Calu3 (cell line): ENCODE data around the gene IL23R. TPM values are rescaled to one million over a fixed set of nuclear protein-coding genes. Genes with fewer than 3 reads are reported as not detected.

Experiments used
- Bru-seq: library from RNA; stranded (reverse); fragments of 400-500 nt; gene quantifications from one replicate; lab custom pipeline; 2021; lab: Mats Ljungman, UMichigan
- BruChase-seq, 2 experiments: library from RNA; stranded (reverse); fragments of 400-500 nt; gene quantifications; one replicate each; lab custom pipeline; 2021; lab: Mats Ljungman, UMichigan
- BruUV-seq: library from RNA; stranded (reverse); fragments of 400-500 nt; replicated peaks from 2 replicates; lab custom pipeline; 2021; lab: Mats Ljungman, UMichigan
- CTCF ChIA-PET: fragments of 300-600 bp; sonication (Branson Sonifier 250); formaldehyde crosslinking; loops from one replicate; lab custom pipeline; 2022; ENCODE audit warnings: antibody characterized with exemption; lab: Charles Lee
- DNase-seq: peaks from one replicate; pipeline ENCODE4 v3.0.0; 2022
- H3K27ac Mint-ChIP-seq: one replicate; pipeline ENCODE4 v1.8.0; 2022; ENCODE audit warnings: mixed read lengths; ENCODE audit not compliant: unreplicated experiment
- H3K27me3 Mint-ChIP-seq: one replicate; pipeline ENCODE4 v1.8.0; 2022; ENCODE audit warnings: mixed read lengths; ENCODE audit not compliant: unreplicated experiment
- H3K36me3 Mint-ChIP-seq: one replicate; pipeline ENCODE4 v1.8.0; 2022; ENCODE audit warnings: mild to moderate bottlenecking, moderate library complexity, mixed read lengths; ENCODE audit not compliant: insufficient read depth, unreplicated experiment
- H3K4me1 Mint-ChIP-seq: one replicate; pipeline ENCODE4 v1.8.0; 2022; ENCODE audit warnings: mild to moderate bottlenecking, low read depth, mixed read lengths; ENCODE audit not compliant: unreplicated experiment
- H3K4me3 Mint-ChIP-seq: one replicate; pipeline ENCODE4 v1.8.0; 2022; ENCODE audit warnings: mild to moderate bottlenecking, low read depth, moderate library complexity, mixed read lengths; ENCODE audit not compliant: unreplicated experiment
- H3K9me3 Mint-ChIP-seq: one replicate; pipeline ENCODE4 v1.8.0; 2022; ENCODE audit warnings: low read depth, mixed read lengths; ENCODE audit not compliant: unreplicated experiment
- intact Hi-C: fragments of 100-400 bp; cut with micrococcal nuclease; formaldehyde crosslinking; loops from one replicate; pipeline ENCODE4 v1.10.0; 2022; ENCODE audit not compliant: unreplicated experiment
- long read RNA-seq: library from polyadenylated mRNA; stranded (forward); transcript quantifications from one replicate; pipeline ENCODE4 v2.0.0, GENCODE V29; 2022
- total RNA-seq: library from RNA; stranded (reverse); gene quantifications from 2 replicates; pipeline ENCODE4 v1.2.3, GENCODE V29; 2022
- TF ChIP-seq, protein P1 (sequence below): fragments of 200-600 bp; IDR thresholded peaks from one replicate; pipeline ENCODE4 v1.8.0; 2022; ENCODE audit warnings: antibody characterized with exemption; ENCODE audit not compliant: unreplicated experiment

The IL23R gene, protein sequence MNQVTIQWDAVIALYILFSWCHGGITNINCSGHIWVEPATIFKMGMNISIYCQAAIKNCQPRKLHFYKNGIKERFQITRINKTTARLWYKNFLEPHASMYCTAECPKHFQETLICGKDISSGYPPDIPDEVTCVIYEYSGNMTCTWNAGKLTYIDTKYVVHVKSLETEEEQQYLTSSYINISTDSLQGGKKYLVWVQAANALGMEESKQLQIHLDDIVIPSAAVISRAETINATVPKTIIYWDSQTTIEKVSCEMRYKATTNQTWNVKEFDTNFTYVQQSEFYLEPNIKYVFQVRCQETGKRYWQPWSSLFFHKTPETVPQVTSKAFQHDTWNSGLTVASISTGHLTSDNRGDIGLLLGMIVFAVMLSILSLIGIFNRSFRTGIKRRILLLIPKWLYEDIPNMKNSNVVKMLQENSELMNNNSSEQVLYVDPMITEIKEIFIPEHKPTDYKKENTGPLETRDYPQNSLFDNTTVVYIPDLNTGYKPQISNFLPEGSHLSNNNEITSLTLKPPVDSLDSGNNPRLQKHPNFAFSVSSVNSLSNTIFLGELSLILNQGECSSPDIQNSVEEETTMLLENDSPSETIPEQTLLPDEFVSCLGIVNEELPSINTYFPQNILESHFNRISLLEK
- 0.32 TPM in 1 of 2 replicates, not detected in the other for total RNA-seq
- Bru-seq, nascent RNA, result percentile 17 among the genes with signal in this experiment
- percentile 7 among the genes with signal in this experiment for BruChase-seq, experiment 1, labeled RNA remaining after a 6-hour chase
- BruChase-seq, experiment 2, labeled RNA remaining after a 2-hour chase, result percentile 8 among the genes with signal in this experiment
- long read RNA-seq, result 0 reads

DNA sequence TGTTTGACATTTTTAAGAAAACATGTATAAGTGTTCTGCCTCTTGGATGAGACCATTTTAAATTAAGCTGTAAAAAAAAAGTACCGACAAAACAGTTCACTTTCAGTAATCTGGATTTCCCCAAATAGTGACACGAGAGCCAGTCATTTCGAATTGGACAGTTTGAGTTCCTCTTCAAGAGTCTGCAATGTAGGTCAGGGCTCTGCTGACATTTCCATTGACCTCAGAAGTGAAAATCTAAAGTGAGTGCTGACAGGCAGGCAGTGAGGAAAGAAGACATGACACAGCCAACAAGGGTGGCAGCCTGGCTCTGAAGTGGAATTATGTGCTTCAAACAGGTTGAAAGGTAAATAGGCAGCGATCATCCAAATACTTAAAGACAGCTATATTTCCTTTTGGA is at the start of gene IL23R:
Gene IL23R (plus strand): TSS at position 259 of the 400 bp plus-strand sequence. CDS start 1,667 bp downstream, outside the sequence.
- Mint-ChIP-seq H3K27me3 (no peaks in the 10 kb centered on the region), H3K36me3 (no peaks in the 10 kb centered on the region), H3K9me3 (no peaks in the 10 kb centered on the region), H3K4me1 (no peaks in the 10 kb centered on the region), H3K4me3 (no peak within 1 kb of the TSS), H3K27ac (no peak within 1 kb of the TSS)
- DNase-seq, result no peak
- BruUV-seq, result no TSS peak
- TF ChIP-seq, protein P1, sequence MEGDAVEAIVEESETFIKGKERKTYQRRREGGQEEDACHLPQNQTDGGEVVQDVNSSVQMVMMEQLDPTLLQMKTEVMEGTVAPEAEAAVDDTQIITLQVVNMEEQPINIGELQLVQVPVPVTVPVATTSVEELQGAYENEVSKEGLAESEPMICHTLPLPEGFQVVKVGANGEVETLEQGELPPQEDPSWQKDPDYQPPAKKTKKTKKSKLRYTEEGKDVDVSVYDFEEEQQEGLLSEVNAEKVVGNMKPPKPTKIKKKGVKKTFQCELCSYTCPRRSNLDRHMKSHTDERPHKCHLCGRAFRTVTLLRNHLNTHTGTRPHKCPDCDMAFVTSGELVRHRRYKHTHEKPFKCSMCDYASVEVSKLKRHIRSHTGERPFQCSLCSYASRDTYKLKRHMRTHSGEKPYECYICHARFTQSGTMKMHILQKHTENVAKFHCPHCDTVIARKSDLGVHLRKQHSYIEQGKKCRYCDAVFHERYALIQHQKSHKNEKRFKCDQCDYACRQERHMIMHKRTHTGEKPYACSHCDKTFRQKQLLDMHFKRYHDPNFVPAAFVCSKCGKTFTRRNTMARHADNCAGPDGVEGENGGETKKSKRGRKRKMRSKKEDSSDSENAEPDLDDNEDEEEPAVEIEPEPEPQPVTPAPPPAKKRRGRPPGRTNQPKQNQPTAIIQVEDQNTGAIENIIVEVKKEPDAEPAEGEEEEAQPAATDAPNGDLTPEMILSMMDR, result no peak
- intact Hi-C loops, result no loop called here
- CTCF ChIA-PET, result no interaction called here

DNA sequence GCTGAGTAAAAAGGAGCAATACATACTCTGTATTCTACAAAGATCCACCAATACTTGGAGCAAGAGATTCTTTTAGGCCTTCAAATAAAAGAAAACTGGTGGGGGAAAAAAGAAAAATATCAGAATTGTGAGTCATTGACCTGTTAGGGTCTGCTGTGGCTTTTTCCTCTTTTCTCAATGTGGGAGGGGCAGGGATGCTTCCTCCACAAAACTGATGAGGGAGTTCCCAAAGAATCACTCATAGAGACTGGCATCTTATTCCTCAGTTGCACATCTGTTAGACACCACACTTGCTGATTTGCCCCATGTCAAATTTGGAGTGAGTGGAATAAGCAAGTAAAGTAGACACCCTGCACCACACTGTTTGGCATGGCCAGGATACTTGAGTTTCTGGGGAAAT is 48.1 kb upstream of the IL23R start:
- TF ChIP-seq, protein P1, result no peak
- intact Hi-C loops, result no loop called here
- no peak for DNase-seq
- no peak overlapping the region for H3K27ac Mint-ChIP-seq
- no TSS peak for BruUV-seq
- no peaks in the 10 kb centered on the region for H3K4me1 Mint-ChIP-seq
- no peaks in the 10 kb centered on the region for H3K9me3 Mint-ChIP-seq
- H3K36me3 Mint-ChIP-seq, result no peaks in the 10 kb centered on the region
- CTCF ChIA-PET, result no interaction called here
- no peaks in the 10 kb centered on the region for H3K27me3 Mint-ChIP-seq
- H3K4me3 Mint-ChIP-seq, result no peak overlapping the region

DNA sequence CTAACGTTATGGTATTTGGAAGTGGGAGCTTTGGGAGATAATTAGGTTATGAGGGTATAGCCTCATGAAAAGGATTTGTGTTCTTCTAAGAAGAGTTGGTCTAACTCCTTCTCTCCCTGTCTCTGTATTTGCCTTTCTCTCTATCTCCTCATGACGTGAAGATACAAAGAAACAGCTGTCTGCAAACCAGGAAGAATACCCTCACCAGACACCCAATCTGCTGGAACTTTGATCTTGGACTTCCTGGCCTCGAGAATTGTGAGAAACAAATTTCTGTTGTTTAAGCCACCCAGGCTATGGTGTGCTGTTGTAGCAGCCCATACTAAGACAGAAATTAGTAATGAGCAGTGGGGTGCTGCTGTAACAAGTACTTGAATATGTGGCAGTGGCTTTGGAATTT is 47.6 kb upstream of the IL23R start:
- no peak for DNase-seq
- TF ChIP-seq, protein P1, result no peak
- Mint-ChIP-seq H3K4me1 (no peaks in the 10 kb centered on the region), H3K4me3 (no peak overlapping the region), H3K9me3 (no peaks in the 10 kb centered on the region), H3K27ac (no peak overlapping the region), H3K36me3 (no peaks in the 10 kb centered on the region), H3K27me3 (no peaks in the 10 kb centered on the region)
- intact Hi-C loops, result no loop called here
- no TSS peak for BruUV-seq
- CTCF ChIA-PET, result no interaction called here

DNA sequence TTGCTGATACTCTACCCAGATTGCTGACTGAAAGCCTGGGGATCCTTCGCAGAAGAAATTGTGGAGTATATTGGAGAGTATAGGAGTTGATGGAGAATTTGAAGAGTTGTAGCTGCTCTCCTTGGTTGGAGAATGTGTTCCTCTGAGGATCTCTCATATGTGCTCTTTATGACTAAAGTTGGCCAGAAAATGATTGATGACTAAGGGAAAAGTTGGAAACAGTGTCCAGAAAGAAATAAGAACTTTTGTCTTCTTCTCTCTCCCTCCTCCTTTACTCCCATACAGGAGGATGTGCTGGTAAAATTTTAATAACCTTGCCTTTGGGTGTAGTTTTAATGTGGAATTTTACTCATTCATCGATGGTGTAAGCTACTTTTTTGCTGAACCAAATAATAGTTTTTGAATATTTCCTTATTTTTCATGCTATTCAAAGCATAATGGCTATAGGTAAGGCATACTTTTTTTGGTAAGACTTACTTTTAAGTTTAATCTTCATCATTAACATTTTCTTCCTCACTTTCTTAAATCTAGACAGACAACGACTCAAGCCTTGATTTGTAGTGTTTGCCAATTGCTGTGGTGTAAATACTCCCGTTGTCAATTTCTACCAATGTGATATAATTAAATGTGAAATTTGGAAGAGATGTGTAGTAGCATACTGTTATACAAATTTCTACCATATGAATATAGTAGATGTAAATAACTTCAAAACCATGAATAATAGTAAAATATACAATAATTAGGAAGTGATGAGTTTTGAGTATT is 45.2 kb upstream of the IL23R start:
- no peaks in the 10 kb centered on the region for H3K36me3 Mint-ChIP-seq
- no peaks in the 10 kb centered on the region for H3K27me3 Mint-ChIP-seq
- BruUV-seq, result no TSS peak
- H3K4me3 Mint-ChIP-seq, result no peak overlapping the region
- CTCF ChIA-PET, result interaction anchor here (1.1 kb wide), 1 partner anchor 25 kb away, joined by 3 read pairs; no protein-coding TSS in a partner anchor
- H3K9me3 Mint-ChIP-seq, result no peaks in the 10 kb centered on the region
- TF ChIP-seq, protein P1, result no peak
- no peak for DNase-seq
- intact Hi-C loops, result no loop called here
- no peak overlapping the region for H3K27ac Mint-ChIP-seq
- no peaks in the 10 kb centered on the region for H3K4me1 Mint-ChIP-seq
